Islet precursor cell (in vitro differentiated cells): ENCODE results near the gene SVIP.

Experiments used
- DNase-seq: peaks from one replicate; pipeline ENCODE4 v3.0.0-alpha.2; 2018

Gene SVIP

DNA sequence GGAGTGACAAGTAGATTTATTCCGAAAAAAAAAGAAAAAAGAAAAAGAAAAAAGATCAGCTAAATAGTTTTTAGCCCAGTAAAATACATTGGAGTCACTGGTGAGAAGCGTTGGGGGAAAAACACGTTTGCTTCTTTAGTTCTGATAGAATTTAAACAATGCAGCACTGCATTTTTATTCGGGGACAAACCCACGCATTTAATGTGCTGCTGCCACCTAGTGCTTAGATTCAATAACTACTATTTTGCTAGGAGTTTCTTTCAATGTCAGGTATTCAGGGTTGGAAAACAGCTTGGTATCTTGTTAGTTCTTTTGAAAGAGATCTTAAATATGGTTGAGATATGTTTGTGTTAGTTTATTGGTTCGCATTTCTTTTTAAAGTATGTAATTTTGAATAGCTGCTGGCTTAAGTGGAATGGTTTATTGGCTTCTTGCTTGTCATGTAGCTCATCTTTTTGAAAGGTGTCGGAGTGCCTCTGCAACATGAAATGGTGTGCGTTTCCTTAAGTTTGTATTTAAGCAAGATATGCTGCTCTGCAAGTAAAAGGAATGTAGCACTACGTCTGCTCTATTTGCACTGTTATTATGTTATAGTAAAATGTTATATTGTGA, 41.9 kb downstream of the SVIP start:
- no peak for DNase-seq

DNA sequence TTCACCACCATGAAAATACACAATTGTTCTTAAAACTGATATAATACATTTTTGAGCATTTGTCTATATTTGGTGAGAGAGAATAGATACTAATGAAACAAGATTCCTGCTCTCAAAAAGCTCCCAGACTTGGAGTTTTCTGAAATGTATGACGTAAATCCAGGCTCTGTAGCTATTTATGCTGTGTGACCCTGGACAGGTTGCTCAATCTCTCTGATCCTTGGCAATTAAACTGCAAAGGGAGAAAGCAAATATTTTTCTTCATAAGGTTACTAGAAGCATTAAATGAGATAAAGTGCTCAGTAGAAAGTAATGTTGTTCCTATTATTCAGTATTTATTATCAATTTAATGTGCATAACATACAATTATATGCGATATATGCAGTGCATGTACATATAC, 42.5 kb downstream of the SVIP start:
- DNase-seq: no peak

DNA sequence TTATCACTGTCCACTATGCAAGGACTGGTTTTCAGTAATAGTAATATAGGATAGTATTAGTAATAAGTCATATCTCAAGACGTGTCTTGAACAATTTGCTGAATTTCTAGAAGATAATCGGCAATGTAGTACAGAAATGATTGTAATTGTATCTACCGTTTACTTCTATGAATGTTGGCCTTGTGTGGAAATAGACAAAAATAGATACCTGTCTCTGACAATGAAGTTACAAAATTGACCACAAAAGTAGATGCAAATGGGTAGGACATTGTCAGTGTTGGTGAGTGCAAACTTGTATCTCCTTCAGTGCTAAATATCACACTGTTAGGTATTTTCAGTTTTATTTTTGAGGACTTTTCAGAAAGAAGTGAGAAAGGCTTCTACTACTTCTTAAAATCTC, 43.1 kb downstream of the SVIP start:
- DNase-seq: no peak

DNA sequence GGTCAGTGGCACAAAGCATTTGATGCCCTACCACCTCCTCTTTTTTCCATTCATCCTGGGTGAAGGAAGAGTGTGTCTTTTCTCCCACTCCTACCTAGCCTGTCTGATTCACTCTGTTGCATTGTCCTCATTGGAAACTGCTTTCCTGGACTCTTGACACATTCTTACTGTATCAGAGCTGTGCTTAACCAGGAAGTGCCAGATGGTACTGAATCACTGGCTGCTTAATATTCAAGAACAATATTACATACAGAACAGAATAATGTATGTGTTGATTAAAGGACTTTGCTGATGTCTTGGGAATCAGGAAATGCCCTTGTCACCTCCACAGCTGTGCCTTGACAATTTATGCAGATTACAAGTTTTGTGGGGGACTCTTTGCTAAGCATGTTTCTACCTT, 44.4 kb downstream of the SVIP start:
- DNase-seq: no peak

DNA sequence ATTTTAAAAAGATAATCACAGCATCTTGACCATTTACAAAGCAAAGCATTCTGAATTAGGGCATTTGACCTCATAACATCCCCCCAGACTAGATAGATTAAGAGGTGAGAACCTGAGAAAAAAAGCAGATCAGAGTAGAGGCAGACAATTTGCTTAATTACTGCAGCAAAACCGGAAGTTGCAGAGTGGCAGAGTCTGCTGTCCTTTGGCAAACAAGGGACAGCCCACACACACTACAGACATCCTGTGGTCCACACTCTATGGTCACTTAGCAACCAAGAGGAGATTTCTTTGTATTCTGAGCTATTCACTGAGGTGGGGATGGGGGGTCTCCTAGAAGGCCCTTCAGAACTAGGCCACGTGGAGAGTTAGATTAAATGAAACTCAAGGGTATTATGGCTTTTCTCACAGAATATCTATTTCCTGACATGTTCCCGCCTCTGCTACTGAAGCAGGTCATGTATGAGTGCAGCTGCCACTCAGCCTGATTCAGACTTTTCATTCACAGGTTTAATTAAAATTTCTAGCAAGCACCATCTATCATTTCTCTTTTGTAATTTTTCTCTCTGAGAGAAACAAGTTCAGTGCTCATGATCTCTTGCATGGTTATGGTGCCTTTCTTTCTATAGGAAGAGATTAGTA, 48.5 kb downstream of the SVIP start:
- DNase-seq: no peak

DNA sequence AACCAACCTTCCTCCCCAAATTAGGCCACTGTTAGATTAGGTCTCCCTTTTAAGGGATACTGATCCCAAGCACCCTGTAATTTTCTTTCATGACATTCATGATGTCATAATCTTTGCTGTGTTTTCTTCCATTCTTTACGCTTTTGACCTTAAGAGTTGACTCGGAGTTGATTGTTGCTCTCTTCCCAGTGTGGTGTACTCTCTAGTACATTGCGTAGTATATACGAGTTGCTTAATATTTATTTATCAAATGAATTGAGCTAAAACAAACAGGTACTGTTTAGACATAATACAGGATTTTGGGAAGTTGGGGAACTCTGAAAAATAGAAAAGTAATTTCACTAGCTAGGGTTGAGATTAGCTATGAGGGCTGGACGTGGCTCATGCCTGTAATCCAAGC, 49.8 kb downstream of the SVIP start:
- DNase-seq: no peak

DNA sequence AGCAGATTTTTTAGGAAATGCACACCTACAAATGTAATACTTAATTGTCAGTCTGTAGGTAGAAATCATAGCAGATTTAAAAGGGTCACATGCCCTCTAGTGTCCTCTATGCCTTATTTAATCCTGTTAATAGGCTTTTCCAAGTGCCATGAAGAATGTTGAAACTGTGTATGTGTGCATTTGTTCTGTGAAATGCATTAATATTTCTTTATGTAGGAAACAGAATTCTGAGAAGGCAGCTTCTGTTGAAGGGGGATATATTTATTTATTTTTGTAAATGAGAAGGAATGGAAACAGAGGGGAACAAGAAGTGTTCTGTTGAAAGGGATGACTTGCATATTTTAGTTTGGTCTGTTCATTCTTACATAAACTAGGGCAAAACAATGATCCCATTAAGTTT, 51.0 kb downstream of the SVIP start:
- no peak for DNase-seq

DNA sequence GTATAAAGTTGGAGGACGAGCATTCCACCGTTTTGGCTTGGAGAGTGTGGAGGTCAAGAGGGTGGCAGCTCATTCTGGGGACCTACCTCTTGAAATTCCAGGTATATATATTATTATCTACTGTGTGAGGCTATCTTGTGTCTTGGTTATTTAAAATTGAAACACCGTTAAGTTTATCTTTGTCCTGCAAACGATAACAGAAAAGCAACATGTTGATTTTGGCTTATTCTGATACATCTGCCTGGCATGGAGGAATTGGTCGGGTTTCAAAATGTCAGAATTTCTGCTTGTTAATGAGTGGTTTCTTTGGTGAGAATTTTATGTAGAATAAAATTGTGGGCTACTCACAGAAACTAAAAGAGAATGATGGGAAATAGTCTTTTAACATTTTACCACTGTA, 54.4 kb downstream of the SVIP start:
- no peak for DNase-seq

DNA sequence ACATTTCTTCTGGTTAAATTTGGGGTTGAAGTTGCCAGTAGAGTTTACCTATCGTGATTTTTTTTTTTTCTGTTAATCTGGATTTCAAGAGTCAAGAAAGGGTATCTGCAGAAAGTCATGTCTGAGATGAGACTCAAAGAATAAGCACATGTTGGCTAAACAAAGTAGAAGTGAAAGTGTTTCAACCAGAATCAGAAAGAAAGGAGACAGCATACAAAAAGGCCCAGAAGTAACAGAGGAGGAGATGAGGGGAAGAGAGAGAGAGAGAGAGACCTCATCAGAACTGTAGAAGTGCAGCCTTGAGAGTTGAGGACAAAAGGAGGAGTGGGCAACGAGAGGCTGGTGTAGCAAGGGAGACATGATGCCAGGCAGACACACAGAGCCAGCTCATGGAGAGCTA, 54.9 kb downstream of the SVIP start:
- DNase-seq: no peak

DNA sequence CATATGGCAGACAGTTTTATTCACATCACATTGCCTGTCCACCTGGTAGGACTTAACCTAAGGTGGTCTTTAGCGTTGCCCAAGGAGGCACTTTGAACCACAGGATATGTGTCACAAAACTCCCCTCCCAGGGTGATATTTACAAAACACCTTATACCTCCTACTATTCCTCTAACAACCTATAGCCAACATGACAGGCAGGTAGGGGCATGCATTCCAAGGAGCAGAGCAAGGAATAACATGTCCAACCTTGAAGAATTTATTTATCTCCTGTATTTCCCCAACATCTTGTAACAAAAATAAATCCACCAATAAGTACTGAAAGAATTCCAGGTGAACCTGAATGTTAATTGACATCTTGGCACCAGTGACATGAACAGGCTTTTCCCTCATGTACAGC, 60.5 kb downstream of the SVIP start:
- DNase-seq: no peak
